Erythroblast (primary cell): ENCODE results near the gene PDE1C.

Source experiments
- DNase-seq, 2 experiments: peaks; one replicate each; lab custom pipeline; 2025; lab: John Stamatoyannopoulos, UW
- GATA1 ChIP-seq: IDR thresholded peaks from 2 replicates; pipeline ENCODE4 v1.6.1; 2011; ENCODE audit warnings: low read depth, mild to moderate bottlenecking, control low read depth, low read length, moderate library complexity
- POLR2A ChIP-seq: IDR thresholded peaks from 2 replicates; pipeline ENCODE4 v1.6.1; 2011; ENCODE audit warnings: mild to moderate bottlenecking, low read length

The PDE1C gene

GRCh38 chr7:31805209-31805818, 264.9 kb downstream of the PDE1C start:
- DNase-seq = no peak
- no peak for TF ChIP-seq GATA1
- no peak for TF ChIP-seq POLR2A

GRCh38 chr7:31796375-31796774, 273.8 kb downstream of the PDE1C start:
- TF ChIP-seq POLR2A (no peak), GATA1 (no peak)
- no peak for DNase-seq

GRCh38 chr7:31794851-31795344, 275.3 kb downstream of the PDE1C start:
- no peak for DNase-seq

DNA sequence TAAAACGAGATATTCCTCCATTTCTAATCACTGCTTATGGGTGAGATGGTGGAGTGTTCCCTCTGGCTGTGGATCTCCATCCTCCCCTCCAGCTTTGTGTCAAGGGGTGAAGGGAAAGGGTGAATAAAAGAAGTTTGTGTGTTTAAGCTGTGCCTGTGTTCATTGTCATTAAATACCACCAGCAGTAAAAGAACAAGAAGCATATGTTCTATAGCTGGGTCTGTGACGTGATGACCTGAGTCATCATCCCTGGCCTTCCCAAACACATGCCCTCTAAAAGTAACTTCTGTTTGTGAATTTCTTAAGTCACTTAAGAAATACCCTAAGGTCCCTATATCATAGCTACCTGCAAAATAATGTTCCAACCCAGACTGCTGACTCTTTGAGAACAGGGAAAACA, 278.3 kb downstream of the PDE1C start:
- TF ChIP-seq POLR2A = no peak
- no peak for TF ChIP-seq GATA1

More at GRCh38 chr7:31794851-31795344, 275.3 kb downstream of the PDE1C start:
- TF ChIP-seq POLR2A = no peak
- no peak for TF ChIP-seq GATA1

DNA sequence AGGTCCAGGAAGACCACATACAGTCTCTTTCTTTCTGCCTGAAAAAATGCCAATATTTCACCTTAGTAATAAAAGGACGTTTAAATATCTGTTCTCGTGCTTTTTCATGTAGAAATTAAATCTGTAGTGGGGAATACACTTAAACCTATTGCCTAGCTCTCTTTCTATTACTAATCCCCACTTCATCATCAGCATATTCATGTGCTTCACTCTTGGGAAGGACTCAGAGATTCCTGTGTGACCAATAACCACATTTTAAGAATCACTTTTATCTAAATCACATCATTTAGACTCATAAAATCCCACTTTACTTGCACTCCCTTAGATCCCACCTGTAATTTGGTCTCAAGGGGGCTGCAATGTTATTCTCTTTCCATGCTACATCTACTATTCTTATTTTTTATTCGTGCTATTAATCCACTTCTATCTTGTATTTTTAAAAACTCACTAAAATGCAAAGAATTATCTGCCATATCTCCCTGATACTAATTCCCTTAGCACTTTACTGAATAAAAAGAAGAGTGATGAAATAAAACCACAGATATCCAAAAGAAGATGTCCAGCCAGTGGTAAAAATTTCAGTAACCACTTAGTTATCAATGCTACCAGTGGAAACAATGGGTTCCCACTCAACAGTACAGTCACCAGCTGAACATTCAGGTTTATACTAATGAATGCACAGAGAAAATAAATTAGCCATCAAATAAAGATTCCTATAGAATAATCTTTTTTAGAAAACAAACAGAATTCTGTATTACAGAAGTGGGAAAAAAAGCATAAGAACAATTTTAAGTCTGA, 281.1 kb downstream of the PDE1C start:
- no peak for DNase-seq
- TF ChIP-seq POLR2A (no peak), GATA1 (no peak)

More for the DNA sequence above, 278.3 kb downstream of the PDE1C start:
- no peak for DNase-seq

DNA sequence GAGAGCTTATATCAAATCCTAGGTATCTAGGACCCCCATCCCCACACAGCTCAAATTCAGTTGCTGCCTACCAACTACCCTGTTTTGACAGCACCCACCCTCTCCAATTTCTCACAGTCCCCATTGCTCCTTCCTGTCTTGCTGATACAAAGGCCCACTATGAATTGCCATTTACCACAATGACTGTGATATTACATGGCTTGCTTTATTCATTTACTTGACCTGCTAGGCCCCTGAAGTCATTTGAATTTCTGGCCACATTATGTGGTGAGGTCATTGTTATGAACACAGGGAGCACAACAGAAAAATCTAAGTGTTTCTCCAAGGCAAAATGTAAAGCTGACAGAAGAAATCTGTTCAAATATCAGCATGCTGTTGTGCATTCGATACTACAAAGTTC, 281.8 kb downstream of the PDE1C start:
- TF ChIP-seq GATA1 = no peak
- no peak for TF ChIP-seq POLR2A

DNA sequence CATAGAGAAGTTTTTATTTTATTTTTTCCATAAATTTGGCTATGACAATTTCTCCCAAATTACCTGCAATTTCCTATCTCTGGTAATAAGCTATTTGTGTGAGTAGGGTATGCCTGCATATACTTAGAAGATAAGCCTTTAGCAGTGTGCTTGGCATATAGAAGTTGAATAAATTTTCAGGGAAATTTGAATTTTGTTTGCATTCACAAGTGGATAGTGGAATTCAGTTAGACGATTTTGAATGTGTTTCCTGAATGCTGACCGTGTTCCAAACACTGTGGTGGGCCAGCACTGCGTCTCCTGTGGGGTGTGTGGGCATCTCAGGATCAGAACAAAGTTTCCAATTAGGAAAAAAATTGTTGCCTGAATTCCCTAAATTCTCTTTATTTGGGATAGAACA, 283.9 kb downstream of the PDE1C start:
- no peak for DNase-seq
- TF ChIP-seq GATA1 (no peak), POLR2A (no peak)

More for the DNA sequence above, 281.8 kb downstream of the PDE1C start:
- DNase-seq = no peak

DNA sequence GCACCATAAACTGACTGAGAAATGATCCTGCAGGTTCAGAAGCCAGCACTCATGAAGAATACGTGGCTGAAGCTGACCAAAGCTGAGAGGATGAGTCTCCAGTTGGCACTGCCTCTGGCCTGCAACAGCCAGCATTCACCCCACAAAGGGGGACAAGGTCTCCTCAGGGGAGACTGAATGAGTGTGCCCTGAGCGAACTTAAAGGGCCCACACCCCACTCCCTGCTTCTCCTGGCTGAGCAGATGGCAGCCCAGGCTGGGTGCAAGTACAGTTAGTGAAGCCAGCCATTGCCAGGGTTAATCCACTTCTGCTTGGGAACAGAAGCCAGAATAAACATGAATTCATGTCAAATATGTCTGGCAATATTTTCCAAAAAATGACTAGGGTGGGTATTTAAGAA, 285.1 kb downstream of the PDE1C start:
- TF ChIP-seq POLR2A (no peak), GATA1 (no peak)
- DNase-seq = no peak

DNA sequence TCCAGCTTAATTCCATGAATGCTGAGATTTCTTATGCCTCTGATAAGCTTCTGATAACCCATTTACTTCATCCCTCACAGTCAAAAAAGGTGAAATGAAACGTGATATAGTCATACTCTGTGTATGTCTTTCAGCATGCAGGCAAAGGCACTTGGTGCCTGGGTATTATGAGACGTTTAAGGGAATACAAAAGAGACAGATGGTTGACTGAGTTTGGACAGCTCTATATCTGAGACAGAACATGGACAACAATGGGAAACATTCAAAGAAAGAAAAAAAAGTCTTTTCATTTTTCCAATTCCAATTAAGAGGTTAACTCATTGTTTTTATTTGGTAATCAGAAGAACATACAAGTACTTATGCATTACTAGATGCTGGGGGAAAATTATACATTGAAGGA, 287.0 kb downstream of the PDE1C start:
- DNase-seq = no peak

GRCh38 chr7:31782411-31782991, 287.7 kb downstream of the PDE1C start:
- DNase-seq = peak; percentile 32 to 58
- no peak for TF ChIP-seq GATA1
- no peak for TF ChIP-seq POLR2A

More for the DNA sequence above, 287.0 kb downstream of the PDE1C start:
- TF ChIP-seq GATA1 (no peak), POLR2A (no peak)

GRCh38 chr7:31778296-31778695, 291.9 kb downstream of the PDE1C start:
- TF ChIP-seq POLR2A (no peak), GATA1 (no peak)
- no peak for DNase-seq

GRCh38 chr7:31776616-31777015, 293.6 kb downstream of the PDE1C start:
- TF ChIP-seq GATA1 = no peak
- TF ChIP-seq POLR2A = no peak
- no peak for DNase-seq

GRCh38 chr7:31775556-31775955, 294.7 kb downstream of the PDE1C start:
- TF ChIP-seq GATA1 = no peak
- no peak for TF ChIP-seq POLR2A

DNA sequence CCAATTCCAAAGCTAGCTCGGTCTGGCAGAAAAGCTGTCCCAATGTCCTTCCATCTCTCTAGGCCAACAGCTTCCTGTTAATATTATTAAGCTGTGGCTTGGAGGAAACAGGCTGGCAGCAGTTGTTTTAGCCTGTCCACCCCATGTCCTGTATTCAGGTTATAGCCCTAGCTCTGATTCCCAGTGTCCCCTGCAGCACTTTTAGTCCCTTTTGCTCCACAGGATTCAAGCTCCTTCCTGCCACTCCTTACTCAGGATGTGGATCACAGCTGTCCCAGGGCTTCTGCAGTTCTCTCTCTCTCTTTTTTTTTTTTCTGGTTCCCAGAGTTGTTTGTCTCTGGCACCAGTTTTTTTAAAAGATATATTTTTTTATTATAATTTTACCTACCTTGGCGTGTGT, 298.0 kb downstream of the PDE1C start:
- TF ChIP-seq POLR2A = no peak
- TF ChIP-seq GATA1 = no peak
- no peak for DNase-seq

More at GRCh38 chr7:31775556-31775955, 294.7 kb downstream of the PDE1C start:
- no peak for DNase-seq
